Measurements from ENCODE around the gene LLCFC1.

LLCFC1 gene

GRCh38 chr7:142939226-142939910 lies at the start of gene LLCFC1:
Gene LLCFC1 (plus strand): TSS chr7:142939484. CDS start chr7:142939622, 138 bp downstream.
- no peak for DNase-seq

GRCh38 chr7:142889816-142890215 lies 49.5 kb upstream of the LLCFC1 start:
- no peak for DNase-seq

GRCh38 chr7:142890874-142891485 lies 48.3 kb upstream of the LLCFC1 start:
- no peak for DNase-seq

- DNase-seq: no peak
Observed at GRCh38 chr7:142891490-142892082, 47.7 kb upstream of the LLCFC1 start.

GRCh38 chr7:142892951-142893350 lies 46.3 kb upstream of the LLCFC1 start:
- no peak for DNase-seq

- DNase-seq: no peak
Observed at GRCh38 chr7:142894112-142894984, 44.9 kb upstream of the LLCFC1 start.

GRCh38 chr7:142894985-142895593 lies 44.2 kb upstream of the LLCFC1 start:
- no peak for DNase-seq

- no peak for DNase-seq
Observed at GRCh38 chr7:142896151-142896550, 43.1 kb upstream of the LLCFC1 start.

GRCh38 chr7:142896741-142897379 lies 42.4 kb upstream of the LLCFC1 start:
- no peak for DNase-seq

- DNase-seq: no peak
Observed at GRCh38 chr7:142897691-142898090, 41.6 kb upstream of the LLCFC1 start.

- DNase-seq: no peak
Observed at GRCh38 chr7:142898377-142899170, 40.7 kb upstream of the LLCFC1 start.

GRCh38 chr7:142899661-142900060 lies 39.6 kb upstream of the LLCFC1 start:
- DNase-seq: no peak

GRCh38 chr7:142901426-142902259 lies 37.6 kb upstream of the LLCFC1 start:
- DNase-seq: no peak

- no peak for DNase-seq
Observed at GRCh38 chr7:142904128-142904527, 35.2 kb upstream of the LLCFC1 start.

- DNase-seq: no peak
Observed at GRCh38 chr7:142905759-142906158, 33.5 kb upstream of the LLCFC1 start.

GRCh38 chr7:142906643-142907042 lies 32.6 kb upstream of the LLCFC1 start:
- no peak for DNase-seq

- DNase-seq: no peak
Observed at GRCh38 chr7:142908290-142908689, 31.0 kb upstream of the LLCFC1 start.

GRCh38 chr7:142908921-142909890 lies 30.1 kb upstream of the LLCFC1 start:
- no peak for DNase-seq

GRCh38 chr7:142910031-142910433 lies 29.3 kb upstream of the LLCFC1 start:
- DNase-seq: no peak

All from hippocampal formation (tissue), 2 donors.